Neural cell (in vitro differentiated cells): ENCODE measurements around the gene MYRIP. TPM values are rescaled to one million over a fixed set of nuclear protein-coding genes. Genes with fewer than 3 reads are reported as not detected.

Experiments used
- H2AFZ ChIP-seq: fragments of 200-600, 300-800 bp; sonication (generic), shearing (Covaris generic); 2 replicates; pipeline ENCODE4 v1.6.0; 2014; ENCODE audit warnings: low read depth, mild to moderate bottlenecking, antibody characterized with exemption, low read length, moderate library complexity
- H3F3A ChIP-seq: fragments of 200-600 bp; shearing (Covaris generic); 2 replicates; pipeline ENCODE4 v1.6.1; 2016; ENCODE audit warnings: mild to moderate bottlenecking, moderate library complexity, mixed read lengths, antibody characterized with exemption, low read length; ENCODE audit not compliant: insufficient read depth, poor library complexity, severe bottlenecking
- H3K27ac ChIP-seq: fragments of 200-600, 300-800 bp; sonication (generic), shearing (Covaris generic); 2 replicates; pipeline ENCODE4 v1.5.1; 2014; ENCODE audit warnings: mild to moderate bottlenecking, low read length, moderate library complexity
- H3K27me3 ChIP-seq: fragments of 300-800, 200-600 bp; sonication (generic), shearing (Covaris generic); 2 replicates; pipeline ENCODE4 v1.6.0; 2014; ENCODE audit warnings: mild to moderate bottlenecking, low read depth, low read length, moderate library complexity; ENCODE audit not compliant: insufficient read depth
- H3K36me3 ChIP-seq: fragments of 300-800, 200-600 bp; sonication (generic), shearing (Covaris generic); 2 replicates; pipeline ENCODE4 v1.5.1; 2014; ENCODE audit warnings: mild to moderate bottlenecking, antibody characterized with exemption, low read length, moderate library complexity; ENCODE audit not compliant: insufficient read depth
- H3K4me2 ChIP-seq: fragments of 300-800, 200-600 bp; sonication (generic), shearing (Covaris generic); 2 replicates; pipeline ENCODE4 v1.6.0; 2014; ENCODE audit warnings: mild to moderate bottlenecking, low read length
- H3K4me3 ChIP-seq: fragments of 300-800, 200-600 bp; sonication (generic), shearing (Covaris generic); 2 replicates; pipeline ENCODE4 v1.5.1; 2014; ENCODE audit warnings: mild to moderate bottlenecking, low read length, moderate library complexity
- H3K79me2 ChIP-seq: fragments of 200-600 bp; shearing (Covaris generic); replicated peaks from 2 replicates; pipeline ENCODE4 v1.6.0; 2014; ENCODE audit warnings: mild to moderate bottlenecking, low read length, moderate library complexity; ENCODE audit not compliant: insufficient read depth
- H3K9ac ChIP-seq: fragments of 300-800, 200-600 bp; sonication (generic), shearing (Covaris generic); 2 replicates; pipeline ENCODE4 v1.6.1; 2016; ENCODE audit warnings: mild to moderate bottlenecking, low read length, mixed read lengths
- H3K9me2 ChIP-seq: fragments of 200-600 bp; shearing (Covaris generic); 2 replicates; pipeline ENCODE4 v1.6.1; 2016; ENCODE audit warnings: mild to moderate bottlenecking, low read length, mixed read lengths; ENCODE audit not compliant: insufficient read depth
- H3K9me3 ChIP-seq: fragments of 200-600, 300-800 bp; sonication (generic), shearing (Covaris generic); 2 replicates; pipeline ENCODE4 v1.6.1; 2016; ENCODE audit warnings: mild to moderate bottlenecking, mixed run types, low read length, moderate library complexity, mixed read lengths
- H4K20me1 ChIP-seq: fragments of 200-600 bp; shearing (Covaris generic); 2 replicates; pipeline ENCODE4 v1.6.1; 2016; ENCODE audit warnings: mild to moderate bottlenecking, mixed run types; ENCODE audit not compliant: insufficient read depth
- EP300 ChIP-seq: fragments of 450-650 bp; conservative IDR thresholded peaks from 2 replicates; pipeline ENCODE4 v1.6.1; 2014; ENCODE audit warnings: antibody characterized with exemption, mild to moderate bottlenecking, moderate library complexity; ENCODE audit not compliant: poor library complexity, severe bottlenecking
- EZH2 ChIP-seq: fragments of 200-600, 300-800 bp; shearing (Covaris generic), sonication (generic); IDR thresholded peaks from 2 replicates; pipeline ENCODE4 v1.6.1; 2014; ENCODE audit warnings: antibody characterized with exemption, low read length, borderline replicate concordance, mild to moderate bottlenecking; ENCODE audit not compliant: insufficient read depth, poor library complexity, severe bottlenecking
- MXI1 ChIP-seq: fragments of 450-650 bp; conservative IDR thresholded peaks from 2 replicates; pipeline ENCODE4 v1.6.1; 2014; ENCODE audit warnings: antibody characterized with exemption, mild to moderate bottlenecking; ENCODE audit not compliant: poor library complexity, severe bottlenecking
- POLR2AphosphoS5 ChIP-seq: IDR thresholded peaks from 2 replicates; pipeline ENCODE4 v1.6.1; 2012
- RAD21 ChIP-seq: fragments of 450-650 bp; conservative IDR thresholded peaks from 2 replicates; pipeline ENCODE4 v1.6.1; 2014; ENCODE audit warnings: antibody characterized with exemption, mild to moderate bottlenecking, moderate library complexity
- SMC3 ChIP-seq: fragments of 450-650 bp; conservative IDR thresholded peaks from 2 replicates; pipeline ENCODE4 v1.6.1; 2014; ENCODE audit warnings: antibody characterized with exemption, mild to moderate bottlenecking, moderate library complexity; ENCODE audit not compliant: poor library complexity
- TAF1 ChIP-seq: IDR thresholded peaks from 2 replicates; pipeline ENCODE4 v1.6.1; 2012; ENCODE audit warnings: low read depth
- polyA plus RNA-seq: library from polyadenylated mRNA; depleted of rRNA; stranded (reverse); fragments of >200 nt; gene quantifications from 2 replicates; pipeline ENCODE4 v1.2.3, GENCODE V29; 2014
- TF ChIP-seq, protein P1 (sequence below): IDR thresholded peaks from 2 replicates; pipeline ENCODE4 v1.6.1; 2012; ENCODE audit warnings: borderline replicate concordance
- TF ChIP-seq, protein P2 (sequence below): fragments of 450-650 bp; IDR thresholded peaks from 2 replicates; pipeline ENCODE4 v1.5.1; 2014; ENCODE audit warnings: antibody characterized with exemption, mild to moderate bottlenecking, moderate library complexity; ENCODE audit not compliant: poor library complexity, severe bottlenecking

Gene MYRIP
- polyA plus RNA-seq, 1 donor from 2014 or later: 0.76 TPM

DNA sequence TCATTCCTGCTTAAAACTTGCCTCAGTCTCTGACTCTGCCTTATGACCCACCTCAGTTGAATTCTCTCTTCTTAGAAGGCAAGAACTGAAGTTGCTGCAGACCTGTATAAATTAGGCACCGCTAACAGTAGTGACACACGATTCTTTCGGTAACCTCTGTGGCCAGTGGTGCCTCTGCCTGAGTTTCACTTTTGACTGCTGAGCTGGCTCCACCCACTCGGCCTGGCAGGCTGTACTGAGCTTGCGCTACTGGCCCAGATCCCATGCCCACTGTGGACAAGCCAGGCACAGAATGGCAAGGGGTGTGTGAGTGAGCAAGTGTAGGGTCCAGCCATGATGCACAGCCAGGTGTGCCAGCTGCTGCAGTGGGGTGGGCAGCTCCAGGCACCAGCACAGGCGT, 481.0 kb downstream of the MYRIP start:
- no peaks in the 10 kb centered on the region for H3K27me3 ChIP-seq
- H3K79me2 ChIP-seq: no peaks in the 10 kb centered on the region
- no peaks in the 10 kb centered on the region for H3K9me3 ChIP-seq
- no peaks in the 10 kb centered on the region for H3K9me2 ChIP-seq
- TF ChIP-seq TAF1: no peak
- no peak for TF ChIP-seq EP300
- H3K36me3 ChIP-seq: no peaks in the 10 kb centered on the region
- no peak overlapping the region for H2AFZ ChIP-seq
- H3F3A ChIP-seq: no peaks in the 10 kb centered on the region
- no peaks in the 10 kb centered on the region for H4K20me1 ChIP-seq
- H3K27ac ChIP-seq: no peak overlapping the region
- H3K4me3 ChIP-seq: no peak overlapping the region
- H3K9ac ChIP-seq: no peak overlapping the region
- no peak overlapping the region for H3K4me2 ChIP-seq

DNA sequence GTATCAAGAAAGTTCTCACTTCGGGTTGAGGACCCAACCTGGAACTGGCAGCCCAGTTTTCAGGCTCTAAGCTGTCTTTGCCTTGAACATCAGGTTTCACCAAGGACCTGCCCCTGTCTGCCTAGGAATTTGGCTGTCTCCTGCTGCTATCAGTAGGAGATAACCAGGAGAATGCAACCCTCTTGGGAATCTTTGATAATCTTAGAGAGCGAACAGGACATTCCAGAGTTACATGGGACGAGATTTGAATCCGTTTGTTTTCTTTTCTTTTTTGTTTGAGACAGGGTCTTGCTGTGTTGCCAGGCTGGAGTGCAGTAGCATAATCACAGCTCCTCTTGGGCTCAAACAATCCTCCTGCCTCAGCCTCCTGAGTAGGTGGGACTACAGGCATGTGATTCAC, 482.1 kb downstream of the MYRIP start:
- H3K9me3 ChIP-seq: no peaks in the 10 kb centered on the region

More for the DNA sequence above, 482.1 kb downstream of the MYRIP start:
- Histone ChIP-seq H3K9me2 (no peaks in the 10 kb centered on the region), H3K4me2 (no peak overlapping the region), H3K9ac (no peak overlapping the region), H3K4me3 (no peak overlapping the region), H4K20me1 (no peaks in the 10 kb centered on the region), H3K36me3 (no peaks in the 10 kb centered on the region), H3K27ac (no peak overlapping the region), H3F3A (no peaks in the 10 kb centered on the region), H2AFZ (no peak overlapping the region), H3K27me3 (no peaks in the 10 kb centered on the region), H3K79me2 (no peaks in the 10 kb centered on the region)
- no peak for TF ChIP-seq EZH2
- TF ChIP-seq, protein P1, sequence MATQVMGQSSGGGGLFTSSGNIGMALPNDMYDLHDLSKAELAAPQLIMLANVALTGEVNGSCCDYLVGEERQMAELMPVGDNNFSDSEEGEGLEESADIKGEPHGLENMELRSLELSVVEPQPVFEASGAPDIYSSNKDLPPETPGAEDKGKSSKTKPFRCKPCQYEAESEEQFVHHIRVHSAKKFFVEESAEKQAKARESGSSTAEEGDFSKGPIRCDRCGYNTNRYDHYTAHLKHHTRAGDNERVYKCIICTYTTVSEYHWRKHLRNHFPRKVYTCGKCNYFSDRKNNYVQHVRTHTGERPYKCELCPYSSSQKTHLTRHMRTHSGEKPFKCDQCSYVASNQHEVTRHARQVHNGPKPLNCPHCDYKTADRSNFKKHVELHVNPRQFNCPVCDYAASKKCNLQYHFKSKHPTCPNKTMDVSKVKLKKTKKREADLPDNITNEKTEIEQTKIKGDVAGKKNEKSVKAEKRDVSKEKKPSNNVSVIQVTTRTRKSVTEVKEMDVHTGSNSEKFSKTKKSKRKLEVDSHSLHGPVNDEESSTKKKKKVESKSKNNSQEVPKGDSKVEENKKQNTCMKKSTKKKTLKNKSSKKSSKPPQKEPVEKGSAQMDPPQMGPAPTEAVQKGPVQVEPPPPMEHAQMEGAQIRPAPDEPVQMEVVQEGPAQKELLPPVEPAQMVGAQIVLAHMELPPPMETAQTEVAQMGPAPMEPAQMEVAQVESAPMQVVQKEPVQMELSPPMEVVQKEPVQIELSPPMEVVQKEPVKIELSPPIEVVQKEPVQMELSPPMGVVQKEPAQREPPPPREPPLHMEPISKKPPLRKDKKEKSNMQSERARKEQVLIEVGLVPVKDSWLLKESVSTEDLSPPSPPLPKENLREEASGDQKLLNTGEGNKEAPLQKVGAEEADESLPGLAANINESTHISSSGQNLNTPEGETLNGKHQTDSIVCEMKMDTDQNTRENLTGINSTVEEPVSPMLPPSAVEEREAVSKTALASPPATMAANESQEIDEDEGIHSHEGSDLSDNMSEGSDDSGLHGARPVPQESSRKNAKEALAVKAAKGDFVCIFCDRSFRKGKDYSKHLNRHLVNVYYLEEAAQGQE: no peak
- TF ChIP-seq RAD21: no peak
- TF ChIP-seq MXI1: no peak
- TF ChIP-seq TAF1: no peak
- no peak for TF ChIP-seq SMC3
- TF ChIP-seq POLR2AphosphoS5: no peak
- TF ChIP-seq EP300: no peak
- TF ChIP-seq, protein P2, sequence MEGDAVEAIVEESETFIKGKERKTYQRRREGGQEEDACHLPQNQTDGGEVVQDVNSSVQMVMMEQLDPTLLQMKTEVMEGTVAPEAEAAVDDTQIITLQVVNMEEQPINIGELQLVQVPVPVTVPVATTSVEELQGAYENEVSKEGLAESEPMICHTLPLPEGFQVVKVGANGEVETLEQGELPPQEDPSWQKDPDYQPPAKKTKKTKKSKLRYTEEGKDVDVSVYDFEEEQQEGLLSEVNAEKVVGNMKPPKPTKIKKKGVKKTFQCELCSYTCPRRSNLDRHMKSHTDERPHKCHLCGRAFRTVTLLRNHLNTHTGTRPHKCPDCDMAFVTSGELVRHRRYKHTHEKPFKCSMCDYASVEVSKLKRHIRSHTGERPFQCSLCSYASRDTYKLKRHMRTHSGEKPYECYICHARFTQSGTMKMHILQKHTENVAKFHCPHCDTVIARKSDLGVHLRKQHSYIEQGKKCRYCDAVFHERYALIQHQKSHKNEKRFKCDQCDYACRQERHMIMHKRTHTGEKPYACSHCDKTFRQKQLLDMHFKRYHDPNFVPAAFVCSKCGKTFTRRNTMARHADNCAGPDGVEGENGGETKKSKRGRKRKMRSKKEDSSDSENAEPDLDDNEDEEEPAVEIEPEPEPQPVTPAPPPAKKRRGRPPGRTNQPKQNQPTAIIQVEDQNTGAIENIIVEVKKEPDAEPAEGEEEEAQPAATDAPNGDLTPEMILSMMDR: no peak
